Fibroblast of the aortic adventitia (primary cell): Measurements from ENCODE around the gene GRPEL2. TPM values are rescaled to one million over a fixed set of nuclear protein-coding genes. Genes with fewer than 3 reads are reported as not detected.

Source experiments
- DNase-seq: peaks from one replicate; pipeline ENCODE4 v3.0.0-alpha.2; 2010; ENCODE audit warnings: low read depth
- H3K4me3 ChIP-seq: 2 replicates; pipeline ENCODE4 v1.5.1; 2011; ENCODE audit warnings: low read depth, mild to moderate bottlenecking, control low read depth, low read length, moderate library complexity
- total RNA-seq: library from RNA; depleted of rRNA; stranded (reverse); fragments of >200 nt; gene quantifications from 2 replicates; pipeline ENCODE4 v1.2.3, GENCODE V29; 2012; ENCODE audit warnings: low replicate concordance
- TF ChIP-seq, protein P1 (sequence below): IDR thresholded peaks from 2 replicates; pipeline ENCODE4 v1.5.1; 2011; ENCODE audit warnings: mild to moderate bottlenecking, low read length, control low read depth, inconsistent platforms; ENCODE audit not compliant: insufficient read depth

The GRPEL2 gene
- total RNA-seq, 1 donor = 37.0 TPM

DNA sequence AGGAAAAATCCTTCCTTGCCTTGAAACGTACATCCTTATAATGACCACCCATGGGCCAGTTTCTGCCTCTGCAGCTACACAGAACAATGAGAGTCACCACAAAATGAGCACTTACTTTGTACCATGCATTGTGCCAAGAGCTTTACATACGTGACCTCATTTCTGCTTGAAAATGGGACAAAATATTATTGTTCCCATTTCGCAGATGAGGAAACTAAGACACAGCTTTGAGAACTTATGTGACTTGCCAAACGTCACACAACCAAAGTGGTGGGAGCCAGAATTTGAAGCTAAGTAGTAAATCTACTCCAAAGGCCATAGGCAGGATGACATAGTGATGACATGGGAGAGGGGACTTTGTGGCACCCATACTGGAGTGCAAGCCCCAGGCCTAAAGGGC, 34.8 kb upstream of the GRPEL2 start:
- TF ChIP-seq, protein P1, sequence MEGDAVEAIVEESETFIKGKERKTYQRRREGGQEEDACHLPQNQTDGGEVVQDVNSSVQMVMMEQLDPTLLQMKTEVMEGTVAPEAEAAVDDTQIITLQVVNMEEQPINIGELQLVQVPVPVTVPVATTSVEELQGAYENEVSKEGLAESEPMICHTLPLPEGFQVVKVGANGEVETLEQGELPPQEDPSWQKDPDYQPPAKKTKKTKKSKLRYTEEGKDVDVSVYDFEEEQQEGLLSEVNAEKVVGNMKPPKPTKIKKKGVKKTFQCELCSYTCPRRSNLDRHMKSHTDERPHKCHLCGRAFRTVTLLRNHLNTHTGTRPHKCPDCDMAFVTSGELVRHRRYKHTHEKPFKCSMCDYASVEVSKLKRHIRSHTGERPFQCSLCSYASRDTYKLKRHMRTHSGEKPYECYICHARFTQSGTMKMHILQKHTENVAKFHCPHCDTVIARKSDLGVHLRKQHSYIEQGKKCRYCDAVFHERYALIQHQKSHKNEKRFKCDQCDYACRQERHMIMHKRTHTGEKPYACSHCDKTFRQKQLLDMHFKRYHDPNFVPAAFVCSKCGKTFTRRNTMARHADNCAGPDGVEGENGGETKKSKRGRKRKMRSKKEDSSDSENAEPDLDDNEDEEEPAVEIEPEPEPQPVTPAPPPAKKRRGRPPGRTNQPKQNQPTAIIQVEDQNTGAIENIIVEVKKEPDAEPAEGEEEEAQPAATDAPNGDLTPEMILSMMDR = no peak
- DNase-seq = no peak
- no peak overlapping the region for H3K4me3 ChIP-seq

DNA sequence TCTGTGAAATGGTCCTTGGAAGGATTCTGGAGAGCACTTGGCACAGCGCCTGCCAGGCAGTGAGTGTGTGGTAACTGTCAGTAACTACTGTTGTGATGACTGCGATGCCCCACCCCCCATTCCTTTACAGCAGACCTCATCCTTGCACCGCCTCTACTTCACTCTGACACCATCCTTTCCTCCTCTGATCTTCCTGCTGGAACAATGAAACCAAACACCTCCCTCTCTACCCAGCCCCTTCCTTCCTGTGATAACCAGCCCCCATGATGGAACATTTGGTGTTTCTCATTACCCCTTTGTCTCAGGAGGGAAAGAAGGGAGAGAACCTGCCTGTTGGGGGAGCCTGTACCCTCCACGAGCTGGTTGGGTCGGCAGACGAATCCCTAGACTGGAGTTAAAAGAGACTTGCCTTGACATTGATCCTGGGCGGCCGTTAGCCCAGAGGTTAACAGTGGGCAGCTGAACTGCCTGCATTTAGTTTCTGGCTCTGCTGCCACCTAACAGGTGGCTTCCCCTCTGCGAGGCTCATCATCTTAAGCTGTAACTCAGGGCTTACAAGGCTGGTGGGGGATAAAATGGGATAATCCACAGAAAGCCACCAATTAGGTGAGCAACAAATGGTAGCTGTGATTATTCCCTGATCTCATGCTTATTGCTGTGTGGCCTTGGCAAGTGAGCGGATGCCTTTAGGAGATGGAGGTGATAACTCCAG, 34.2 kb upstream of the GRPEL2 start:
- H3K4me3 ChIP-seq = no peak overlapping the region
- peak; percentile 53 for DNase-seq
- TF ChIP-seq, protein P1 = no peak

DNA sequence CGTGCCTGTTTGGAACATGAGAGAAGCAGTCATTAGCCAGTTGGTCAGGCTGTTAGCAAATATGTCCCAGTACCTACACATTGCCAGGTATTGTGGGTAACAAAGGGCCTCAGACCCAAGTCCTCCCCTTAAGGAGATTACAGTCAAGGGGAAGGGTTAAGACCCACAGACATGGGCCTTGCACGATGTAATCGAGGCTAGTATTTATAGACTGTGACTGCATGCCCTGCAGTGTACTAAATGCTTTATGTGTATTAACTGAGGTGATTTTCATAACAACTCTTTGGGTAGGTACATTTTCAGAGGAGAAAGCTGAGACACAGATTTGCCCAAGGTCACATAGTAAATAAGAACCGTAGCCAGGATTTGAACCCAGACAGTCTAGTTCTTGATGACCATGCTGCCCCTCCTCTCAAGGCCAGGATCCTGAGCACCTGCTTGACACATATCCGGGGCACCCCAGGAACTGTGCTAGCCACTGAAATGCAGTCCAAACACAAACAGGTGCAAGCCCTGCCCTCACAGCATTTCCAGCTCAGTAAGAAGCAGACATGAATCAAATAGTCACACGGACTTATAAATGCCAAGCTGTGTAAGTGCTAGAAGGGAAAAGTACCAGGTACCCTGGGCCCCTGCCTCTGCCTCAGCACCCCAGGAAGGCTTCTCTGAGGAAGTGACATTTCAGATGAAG, 32.0 kb upstream of the GRPEL2 start:
- no peak for DNase-seq
- TF ChIP-seq, protein P1 = no peak
- no peak overlapping the region for H3K4me3 ChIP-seq

GRCh38 chr5:149314571-149315111, 30.7 kb upstream of the GRPEL2 start:
- TF ChIP-seq, protein P1 = no peak
- H3K4me3 ChIP-seq = no peak overlapping the region
- no peak for DNase-seq

DNA sequence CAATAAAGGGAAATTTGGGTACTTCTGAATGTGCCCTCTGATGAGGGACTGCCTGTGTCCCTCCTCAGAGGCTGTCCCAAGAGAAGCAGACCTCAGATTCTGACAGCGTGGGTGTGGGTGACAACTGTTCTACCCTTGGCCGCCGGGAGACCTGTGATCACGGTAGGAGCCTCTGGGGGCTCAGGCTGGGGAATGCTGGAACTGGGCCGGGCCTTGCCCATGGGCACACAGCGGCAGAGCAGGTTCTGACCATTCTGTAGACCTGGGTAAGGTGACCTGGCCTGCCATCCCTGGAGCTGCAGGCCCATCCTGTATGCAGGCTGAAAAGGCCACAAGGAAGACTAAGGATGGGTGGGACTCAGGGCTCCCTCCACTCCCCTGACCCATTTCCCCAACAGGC, 29.5 kb upstream of the GRPEL2 start:
- DNase-seq = no peak
- TF ChIP-seq, protein P1 = no peak
- H3K4me3 ChIP-seq = no peak overlapping the region

- no peak overlapping the region for H3K4me3 ChIP-seq
- TF ChIP-seq, protein P1 = peak; percentile 68
- peak; percentile 71 for DNase-seq
These were observed 27.8 kb upstream of the GRPEL2 start for GRCh38 chr5:149317281-149318048.
